AG04450 (cell line): Measurements from ENCODE around the gene PRCC. TPM values are rescaled to one million over a fixed set of nuclear protein-coding genes. Genes with fewer than 3 reads are reported as not detected.

Experiments
- CTCF ChIA-PET: fragments of 300-600, 350-600 bp; formaldehyde crosslinking; extraction: SDS; loops from one replicate; lab custom pipeline; 2022; ENCODE audit warnings: antibody characterized with exemption, inconsistent platforms; lab: Charles Lee
- POLR2A ChIA-PET: fragments of 350-600 bp; formaldehyde crosslinking; extraction: SDS; loops from one replicate; lab custom pipeline; 2021; ENCODE audit warnings: antibody characterized with exemption, inconsistent platforms; lab: Yijun Ruan, JAX
- DNase-seq: peaks from one replicate; pipeline ENCODE4 v3.0.0-alpha.2; 2011; ENCODE audit warnings: low read depth, low spot score
- H3K27ac ChIP-seq: one replicate; pipeline ENCODE4 v1.5.1; 2012; ENCODE audit warnings: low read depth, low read length, control low read depth
- H3K27me3 ChIP-seq: one replicate; pipeline ENCODE4 v1.6.0; 2012; ENCODE audit warnings: low read length; ENCODE audit not compliant: control insufficient read depth, insufficient read depth
- H3K4me3 ChIP-seq: 2 replicates; pipeline ENCODE4 v1.5.1; 2011; ENCODE audit warnings: mild to moderate bottlenecking, low read depth, low read length, control low read depth
- H3K9me3 ChIP-seq: 2 replicates; pipeline ENCODE4 v1.5.1; 2012; ENCODE audit warnings: low read length; ENCODE audit not compliant: control insufficient read depth, insufficient read depth
- CTCF ChIP-seq: IDR thresholded peaks from 2 replicates; pipeline ENCODE4 v1.5.1; 2011; ENCODE audit warnings: low read depth, low read length, control low read depth, inconsistent platforms
- polyA plus RNA-seq: library from polyadenylated mRNA; depleted of rRNA; stranded (reverse); fragments of >200 nt; gene quantifications from 2 replicates; pipeline ENCODE4 v1.2.3, GENCODE V29; 2011

The PRCC gene
- polyA plus RNA-seq, 1 experiment: 51.1 TPM

GRCh38 chr1:156746406-156746727 is 21.0 kb upstream of the PRCC start:
- Histone ChIP-seq H3K27ac (peak overlapping the region; percentile 97), H3K9me3 (peaks cover 5% of the 10 kb centered on the region; the same call in 1 of the 2 replicates), H3K4me3 (peak overlapping the region; percentile 58), H3K27me3 (no peaks in the 10 kb centered on the region)
- CTCF ChIA-PET: interaction anchor here (1.5 kb wide), 2 partner anchors 20 to 146 kb away, joined by 4 to 6 read pairs; no protein-coding TSS in a partner anchor
- DNase-seq: no peak
- POLR2A ChIA-PET: no interaction called here
- TF ChIP-seq CTCF: no peak

- TF ChIP-seq CTCF: peak; percentile 38
- peak overlapping the region; percentile 97 for H3K27ac ChIP-seq
- ChIA-PET POLR2A (interaction anchor here (0.9 to 1.2 kb wide), 2 partner anchors 19 to 20 kb away, joined by 4 to 6 read pairs; partner anchors contain the start of genes ISG20L2, METTL25B and PRCC), CTCF (interaction anchor here (0.7 to 1.6 kb wide), 9 partner anchors 10 to 145 kb away, joined by 3 to 13 read pairs (median 6); no protein-coding TSS in a partner anchor)
- DNase-seq: peak; percentile 76
- peaks cover 5% of the 10 kb centered on the region; the same call in 1 of the 2 replicates for H3K9me3 ChIP-seq
- H3K27me3 ChIP-seq: no peaks in the 10 kb centered on the region
- H3K4me3 ChIP-seq: peak overlapping the region; percentile 94
These were observed 20.4 kb upstream of the PRCC start for GRCh38 chr1:156746728-156747631.

GRCh38 chr1:156747742-156748669 is 19.3 kb upstream of the PRCC start:
- no peaks in the 10 kb centered on the region for H3K27me3 ChIP-seq
- POLR2A ChIA-PET: interaction anchor here (0.9 to 1.2 kb wide), 2 partner anchors 19 to 20 kb away, joined by 4 to 6 read pairs; partner anchors contain the start of genes ISG20L2, METTL25B and PRCC
- DNase-seq: no peak

More at GRCh38 chr1:156747742-156748669, 19.3 kb upstream of the PRCC start:
- Histone ChIP-seq H3K4me3 (peak overlapping the region; percentile 94), H3K9me3 (peaks cover 5% of the 10 kb centered on the region; the same call in 1 of the 2 replicates), H3K27ac (peak overlapping the region; percentile 96)
- TF ChIP-seq CTCF: no peak
- CTCF ChIA-PET: interaction anchor here (1.1 to 1.6 kb wide), 7 partner anchors 13 to 144 kb away, joined by 3 to 13 read pairs (median 4); no protein-coding TSS in a partner anchor
